GM21619 (cell line): ENCODE measurements around the gene GEMIN4.

ENCODE experiments used
- ATAC-seq: cut with Tn5 transposase; IDR thresholded peaks from one replicate; pipeline ENCODE4 v1.9.1; 2021; ENCODE audit not compliant: unreplicated experiment

GEMIN4 gene

GRCh38 chr17:744937-745336, 7.1 kb downstream of the GEMIN4 start:
- ATAC-seq = no peak

- no peak for ATAC-seq
Measured at GRCh38 chr17:743139-743538, 8.9 kb downstream of the GEMIN4 start.

- no peak for ATAC-seq
Measured at GRCh38 chr17:742147-742793, 9.8 kb downstream of the GEMIN4 start.

GRCh38 chr17:740240-741017, 11.6 kb downstream of the GEMIN4 start:
- peak; percentile 75 for ATAC-seq

- ATAC-seq = no peak
Measured at GRCh38 chr17:737561-738113, 14.4 kb downstream of the GEMIN4 start.

GRCh38 chr17:733743-734142, 18.3 kb downstream of the GEMIN4 start:
- no peak for ATAC-seq

GRCh38 chr17:732902-733720, 19.0 kb downstream of the GEMIN4 start:
- peak; percentile 42 for ATAC-seq

- peak; percentile 62 for ATAC-seq
Measured at GRCh38 chr17:732067-732901, 19.8 kb downstream of the GEMIN4 start, which contains the start of gene TLCD3A. Gene TLCD3A (plus strand): TSS chr17:732596. CDS start chr17:732648, 52 bp downstream.

GRCh38 chr17:731644-732066, 20.4 kb downstream of the GEMIN4 start:
- ATAC-seq = peak; percentile 16

- no peak for ATAC-seq
Measured at GRCh38 chr17:728911-729310, 23.2 kb downstream of the GEMIN4 start.

- no peak for ATAC-seq
Measured at GRCh38 chr17:726271-726919, 25.7 kb downstream of the GEMIN4 start.

GRCh38 chr17:725746-726145, 26.3 kb downstream of the GEMIN4 start:
- no peak for ATAC-seq

GRCh38 chr17:725084-725483, 27.0 kb downstream of the GEMIN4 start:
- no peak for ATAC-seq

- ATAC-seq = no peak
Measured at GRCh38 chr17:721540-721937, 30.5 kb downstream of the GEMIN4 start.

- no peak for ATAC-seq
Measured at GRCh38 chr17:720706-721539, 31.1 kb downstream of the GEMIN4 start.

- no peak for ATAC-seq
Measured at GRCh38 chr17:718075-718474, 34.0 kb downstream of the GEMIN4 start.

- ATAC-seq = no peak
Measured at GRCh38 chr17:708132-708531, 43.9 kb downstream of the GEMIN4 start.

- ATAC-seq = no peak
Measured at GRCh38 chr17:705863-706262, 46.2 kb downstream of the GEMIN4 start.

GRCh38 chr17:705011-705410, 47.1 kb downstream of the GEMIN4 start:
- ATAC-seq = no peak
